Measurements from ENCODE around the gene POLD3. TPM values are rescaled to one million over a fixed set of nuclear protein-coding genes. Genes with fewer than 3 reads are reported as not detected.

Gene POLD3
- total RNA-seq, 4 donors from 2014 or later, result 7.4 to 29.4 (median 20.6) TPM

DNA sequence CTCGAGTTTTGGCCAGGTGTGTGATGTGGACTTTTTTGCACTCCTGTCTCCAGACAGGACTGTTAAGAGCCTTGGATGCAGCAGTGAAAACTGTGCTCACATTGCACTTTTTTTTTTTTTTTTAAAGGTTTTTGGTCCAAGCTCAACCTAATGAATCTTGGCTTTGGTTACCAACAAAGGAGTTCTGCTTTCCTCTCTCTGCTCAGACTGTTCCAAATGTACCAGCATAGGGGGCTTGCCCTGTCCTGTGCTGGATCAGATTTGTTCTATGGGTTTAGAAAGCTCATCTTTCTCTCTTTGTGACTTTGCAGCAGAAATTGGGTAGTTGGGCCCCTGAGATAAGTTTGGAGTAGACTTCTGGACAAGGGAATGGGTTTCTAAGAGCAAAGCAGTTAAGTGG, 45.3 kb downstream of the POLD3 start:
- in situ Hi-C loops (cut with MboI; ENCODE audit: low pct_ligation_motif_present in 1 of 4, low pct_unique_long_range_greater_than_20kb in 1 of 4, low sequenced_read_pairs in 3 of 4), result no loop called here
- TF ChIP-seq, protein P1, sequence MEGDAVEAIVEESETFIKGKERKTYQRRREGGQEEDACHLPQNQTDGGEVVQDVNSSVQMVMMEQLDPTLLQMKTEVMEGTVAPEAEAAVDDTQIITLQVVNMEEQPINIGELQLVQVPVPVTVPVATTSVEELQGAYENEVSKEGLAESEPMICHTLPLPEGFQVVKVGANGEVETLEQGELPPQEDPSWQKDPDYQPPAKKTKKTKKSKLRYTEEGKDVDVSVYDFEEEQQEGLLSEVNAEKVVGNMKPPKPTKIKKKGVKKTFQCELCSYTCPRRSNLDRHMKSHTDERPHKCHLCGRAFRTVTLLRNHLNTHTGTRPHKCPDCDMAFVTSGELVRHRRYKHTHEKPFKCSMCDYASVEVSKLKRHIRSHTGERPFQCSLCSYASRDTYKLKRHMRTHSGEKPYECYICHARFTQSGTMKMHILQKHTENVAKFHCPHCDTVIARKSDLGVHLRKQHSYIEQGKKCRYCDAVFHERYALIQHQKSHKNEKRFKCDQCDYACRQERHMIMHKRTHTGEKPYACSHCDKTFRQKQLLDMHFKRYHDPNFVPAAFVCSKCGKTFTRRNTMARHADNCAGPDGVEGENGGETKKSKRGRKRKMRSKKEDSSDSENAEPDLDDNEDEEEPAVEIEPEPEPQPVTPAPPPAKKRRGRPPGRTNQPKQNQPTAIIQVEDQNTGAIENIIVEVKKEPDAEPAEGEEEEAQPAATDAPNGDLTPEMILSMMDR (IDR thresholded peaks at IDR 0.05), result no peak
- TF ChIP-seq POLR2A (IDR thresholded peaks at IDR 0.05), result no peak
- no peak for TF ChIP-seq POLR2AphosphoS5 (IDR thresholded peaks at IDR 0.05)
- no peak for TF ChIP-seq EP300 (IDR thresholded peaks at IDR 0.05; ENCODE audit: low read depth)
- DNase-seq, result no peak
- WGBS, 2 donors (ENCODE audit: low coverage in 1 of 2), result 71 to 77% methylated on average over 1 of the region's 1 CpG
- Histone ChIP-seq H3K4me3 (no peak overlapping the region), H3K4me1 (peaks cover 0 to 25% (median 11%) of the 10 kb centered on the region in 4 donors), H3K27ac (peak overlapping the region; percentile 47 to 69 (median 58)), H3K36me3 (peaks cover 0 to 46% (median 11%) of the 10 kb centered on the region in 4 donors), H3K27me3 (no peaks in the 10 kb centered on the region), H3K9me3 (no peaks in the 10 kb centered on the region)
- intact Hi-C loops (cut with DNase I; ENCODE audit: low total_unique reads), result no loop called here

DNA sequence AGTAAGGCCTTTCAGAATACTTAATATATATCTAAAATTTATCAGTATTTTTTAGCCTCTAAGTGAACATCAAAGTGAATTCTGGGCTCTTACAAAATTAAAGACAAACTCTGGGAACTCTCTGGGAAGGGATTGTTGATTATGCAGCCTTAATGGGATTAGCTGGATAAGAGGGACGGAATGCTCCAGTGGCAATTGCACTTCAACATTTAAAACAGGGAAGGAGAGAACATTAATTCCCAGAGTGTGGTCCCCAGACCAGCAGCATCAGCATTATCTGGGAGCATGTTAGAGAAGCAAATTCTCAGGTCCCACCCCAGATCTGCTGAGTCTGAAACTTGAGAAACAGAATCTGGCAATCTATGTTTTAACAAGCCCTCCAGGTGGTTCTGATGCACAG, 46.5 kb downstream of the POLD3 start:
- H3K27ac ChIP-seq, result peak overlapping the region; percentile 47 to 69 (median 58)
- peaks cover 0 to 17% (median 5%) of the 10 kb centered on the region in 4 donors for H3K4me1 ChIP-seq

DNA sequence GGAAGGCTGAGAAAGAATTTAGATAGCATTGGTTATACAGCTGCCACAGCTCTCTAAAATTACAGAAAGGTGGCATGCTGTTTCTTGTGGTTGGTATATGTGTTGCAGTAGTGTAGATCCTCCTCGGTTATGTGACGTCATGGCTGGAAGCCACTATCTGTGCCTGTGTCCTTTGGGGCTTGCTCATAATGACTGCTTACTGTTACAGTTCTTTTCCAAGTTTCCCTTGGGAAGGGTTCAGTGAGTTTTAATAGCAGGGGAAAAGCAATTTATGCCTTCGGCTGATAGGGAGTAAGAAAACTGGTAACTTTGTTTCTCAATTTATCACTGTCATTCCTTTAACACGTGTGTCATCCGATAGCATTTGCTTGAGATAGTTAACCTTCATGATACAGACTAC, 47.2 kb downstream of the POLD3 start:
- H3K9me3 ChIP-seq, result no peaks in the 10 kb centered on the region
- TF ChIP-seq EP300 (IDR thresholded peaks at IDR 0.05; ENCODE audit: low read depth) (no peak), POLR2A (IDR thresholded peaks at IDR 0.05) (no peak), POLR2AphosphoS5 (IDR thresholded peaks at IDR 0.05) (no peak)
- TF ChIP-seq, protein P1 (IDR thresholded peaks at IDR 0.05), result no peak
- peaks cover 0 to 45% (median 11%) of the 10 kb centered on the region in 4 donors for H3K36me3 ChIP-seq
- peak overlapping the region in 3 of 4 donors; percentile 11 to 56 (median 47) for H3K27ac ChIP-seq
- WGBS, 2 donors (ENCODE audit: low coverage in 1 of 2), result 82 to 90% methylated on average over 3 to 5 of the region's 5 CpGs
- no peak overlapping the region for H3K4me3 ChIP-seq
- in situ Hi-C loops (cut with MboI; ENCODE audit: low pct_ligation_motif_present in 1 of 4, low pct_unique_long_range_greater_than_20kb in 1 of 4, low sequenced_read_pairs in 3 of 4) (no loop called here), intact Hi-C loops (cut with DNase I; ENCODE audit: low total_unique reads) (no loop called here)
- DNase-seq, result no peak
- H3K27me3 ChIP-seq, result no peaks in the 10 kb centered on the region
- H3K4me1 ChIP-seq, result peaks cover 0 to 10% (median 4%) of the 10 kb centered on the region in 4 donors

More for the DNA sequence above, 46.5 kb downstream of the POLD3 start:
- WGBS, 2 donors (ENCODE audit: low coverage in 1 of 2), result 87% methylated on average over 1 of the region's 1 CpG; no CpG with 5 or more reads in 1 of the 2 donors
- Histone ChIP-seq H3K9me3 (no peaks in the 10 kb centered on the region), H3K4me3 (no peak overlapping the region), H3K36me3 (peaks cover 0 to 46% (median 11%) of the 10 kb centered on the region in 4 donors), H3K27me3 (no peaks in the 10 kb centered on the region)
- in situ Hi-C loops (cut with MboI; ENCODE audit: low pct_ligation_motif_present in 1 of 4, low pct_unique_long_range_greater_than_20kb in 1 of 4, low sequenced_read_pairs in 3 of 4), result no loop called here
- no peak for DNase-seq
- intact Hi-C loops (cut with DNase I; ENCODE audit: low total_unique reads), result no loop called here
- TF ChIP-seq POLR2A (IDR thresholded peaks at IDR 0.05), result no peak
- TF ChIP-seq POLR2AphosphoS5 (IDR thresholded peaks at IDR 0.05), result no peak
- no peak for TF ChIP-seq EP300 (IDR thresholded peaks at IDR 0.05; ENCODE audit: low read depth)
- TF ChIP-seq, protein P1 (IDR thresholded peaks at IDR 0.05), result no peak

DNA sequence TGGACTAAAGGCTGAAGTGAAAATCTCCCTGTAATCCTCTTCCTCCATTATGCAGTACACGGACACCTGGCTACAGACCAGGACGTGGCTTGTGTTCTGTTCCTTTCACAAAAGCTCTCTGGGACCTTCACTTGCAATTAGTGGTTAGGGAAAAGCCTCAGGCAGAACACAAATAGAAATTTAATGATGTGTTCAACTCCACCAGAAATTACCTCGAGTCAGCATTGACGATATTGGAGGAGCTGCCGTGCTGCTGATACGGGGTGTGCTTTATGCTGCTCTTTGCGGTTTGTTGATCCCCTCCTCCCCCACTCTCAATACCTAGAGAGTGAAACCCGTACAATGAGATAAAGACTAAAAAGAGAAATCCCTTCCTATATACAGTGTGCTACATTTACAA, 48.9 kb downstream of the POLD3 start:
- peaks cover 0 to 6% (median 4%) of the 10 kb centered on the region in 4 donors for H3K4me1 ChIP-seq
- no peak overlapping the region for H3K4me3 ChIP-seq
- in situ Hi-C loops (cut with MboI; ENCODE audit: low pct_ligation_motif_present in 1 of 4, low pct_unique_long_range_greater_than_20kb in 1 of 4, low sequenced_read_pairs in 3 of 4), result no loop called here
- no peaks in the 10 kb centered on the region for H3K27me3 ChIP-seq
- intact Hi-C loops (cut with DNase I; ENCODE audit: low total_unique reads), result no loop called here
- no peak for DNase-seq
- no peaks in the 10 kb centered on the region for H3K9me3 ChIP-seq
- TF ChIP-seq EP300 (IDR thresholded peaks at IDR 0.05; ENCODE audit: low read depth) (no peak), POLR2AphosphoS5 (IDR thresholded peaks at IDR 0.05) (no peak), POLR2A (IDR thresholded peaks at IDR 0.05) (no peak)
- TF ChIP-seq, protein P1 (IDR thresholded peaks at IDR 0.05), result no peak
- WGBS, 2 donors (ENCODE audit: low coverage in 1 of 2), result 82 to 95% methylated on average over 4 to 8 of the region's 8 CpGs
- no peak overlapping the region for H3K27ac ChIP-seq
- H3K36me3 ChIP-seq, result peaks cover 0 to 30% (median 11%) of the 10 kb centered on the region in 4 donors

Measured in transverse colon (tissue), 4 donors.